GM12878 (cell line): ENCODE data around the gene FMOD. TPM values are rescaled to one million over a fixed set of nuclear protein-coding genes. Genes with fewer than 3 reads are reported as not detected.
A peak's percentile ranks its signal among the peaks of the same experiment; 100 is the strongest.

Source experiments
- CBX3 ChIP-seq: fragments of 200-600 bp; sonication (generic); IDR thresholded peaks from 2 replicates; pipeline ENCODE4 v1.6.1; 2016; ENCODE audit warnings: low read depth, borderline replicate concordance
- EP300 ChIP-seq, 2 experiments: fragments of 150-350 bp in 1 of 2; IDR thresholded peaks; 2 replicates each; pipeline ENCODE4 v1.6.1; 2011 to 2012; ENCODE audit warnings: low read depth in 2 of 2, low read length in 2 of 2, borderline replicate concordance in 1 of 2, improper control_type of control experiment in 1 of 2, inconsistent platforms in 1 of 2; ENCODE audit not compliant: control insufficient read depth in 1 of 2
- HDGF ChIP-seq: fragments of 450-650 bp; IDR thresholded peaks from 2 replicates; pipeline ENCODE4 v1.6.1; 2016; ENCODE audit warnings: antibody characterized with exemption
- IKZF1 ChIP-seq: fragments of 450-650 bp; conservative IDR thresholded peaks from 2 replicates; pipeline ENCODE4 v1.6.1; 2017; ENCODE audit warnings: antibody characterized with exemption, mild to moderate bottlenecking
- IKZF2 ChIP-seq, 2 experiments: fragments of 450-650 bp; IDR thresholded peaks; 2 replicates each; pipeline ENCODE4 v1.6.1; 2017; ENCODE audit warnings: mild to moderate bottlenecking in 2 of 2, moderate library complexity in 2 of 2
- MXI1 ChIP-seq: fragments of 150-350 bp; IDR thresholded peaks from 2 replicates; pipeline ENCODE4 v1.6.1; 2011; ENCODE audit warnings: low read depth, mild to moderate bottlenecking, inconsistent platforms, low read length, improper control_type of control experiment
- MYC ChIP-seq: IDR thresholded peaks from 2 replicates; pipeline ENCODE4 v1.6.1; 2011; ENCODE audit warnings: mild to moderate bottlenecking, low read length, moderate library complexity, inconsistent platforms; ENCODE audit not compliant: insufficient read depth, insufficient replicate concordance, insufficient read length, severe bottlenecking
- PAX5 ChIP-seq: IDR thresholded peaks from 2 replicates; pipeline ENCODE4 v1.6.1; 2011; ENCODE audit warnings: low read depth, low read length, borderline replicate concordance
- POLR2AphosphoS5 ChIP-seq: IDR thresholded peaks from 2 replicates; pipeline ENCODE4 v1.6.1; 2011; ENCODE audit warnings: mild to moderate bottlenecking, low read length, inconsistent platforms
- RELA ChIP-seq: fragments of 450-650 bp; IDR thresholded peaks from 2 replicates; pipeline ENCODE4 v1.8.0; 2014; ENCODE audit warnings: borderline replicate concordance; ENCODE audit not compliant: partially characterized antibody
- SIX5 ChIP-seq: IDR thresholded peaks from 2 replicates; pipeline ENCODE4 v1.6.1; 2011; ENCODE audit warnings: mild to moderate bottlenecking, low read depth, low read length, moderate library complexity; ENCODE audit not compliant: severe bottlenecking
- TBL1XR1 ChIP-seq: IDR thresholded peaks from 2 replicates; pipeline ENCODE4 v1.6.1; 2012; ENCODE audit warnings: low read depth, low read length, improper control_type of control experiment
- TCF12 ChIP-seq: IDR thresholded peaks from 2 replicates; pipeline ENCODE4 v1.6.1; 2011; ENCODE audit warnings: low read depth, mild to moderate bottlenecking, low read length
- TCF3 ChIP-seq: IDR thresholded peaks from 2 replicates; pipeline ENCODE4 v1.6.1; 2012; ENCODE audit warnings: low read depth, mild to moderate bottlenecking, low read length, borderline replicate concordance; ENCODE audit not compliant: insufficient read depth
- ZNF24 ChIP-seq: fragments of 450-650 bp; IDR thresholded peaks from 2 replicates; pipeline ENCODE4 v1.6.1; 2017; ENCODE audit warnings: antibody characterized with exemption, mild to moderate bottlenecking
- ZZZ3 ChIP-seq: IDR thresholded peaks from 2 replicates; pipeline ENCODE4 v1.6.1; 2011; ENCODE audit warnings: low read depth; ENCODE audit not compliant: control insufficient read depth, insufficient read length
- polyA plus RNA-seq, 11 experiments: library from polyadenylated mRNA; depleted of rRNA in 4 of 11; unstranded in 6 of 11; stranded (reverse) in 5 of 11; fragments of >200 nt; fragmentation: Nextera tagmentation in 4 of 11; fragmentation: Illumina TruSeq in 1 of 11; extraction: Ambion mirVana in 4 of 11; extraction: Trizol in 1 of 11; gene quantifications; 1 replicate in 1 of 11; 2 replicates in 10 of 11; pipeline versions ENCODE4 v1.2.1 to v1.2.3, GENCODE V29; 2011 to 2016; ENCODE audit warnings: inconsistent platforms in 2 of 11, missing spikeins in 2 of 11, low read depth in 1 of 11
- total RNA-seq, 4 experiments: library from RNA; depleted of rRNA in 3 of 4; stranded (reverse); fragments of >200 nt in 3 of 4; fragmentation: Illumina TruSeq in 1 of 4; extraction: Trizol in 1 of 4; gene quantifications; 2 replicates each; pipeline versions ENCODE4 v1.2.1 to v1.2.3, GENCODE V29; 2013 to 2021
- TF ChIP-seq, protein P1 (sequence below): fragments of 450-650 bp; IDR thresholded peaks from 2 replicates; pipeline ENCODE4 v1.6.1; 2017; ENCODE audit warnings: mild to moderate bottlenecking, low read depth, inconsistent platforms; ENCODE audit not compliant: poor library complexity, severe bottlenecking
- TF ChIP-seq, protein P2 (sequence below): IDR thresholded peaks from 2 replicates; pipeline ENCODE4 v1.6.1; 2011; ENCODE audit warnings: low read depth, mild to moderate bottlenecking, low read length, moderate library complexity, borderline replicate concordance; ENCODE audit errors: extremely low read depth
- TF ChIP-seq, protein P3 (sequence below): fragments of 450-650 bp; IDR thresholded peaks from 2 replicates; pipeline ENCODE4 v1.6.1; 2017; ENCODE audit warnings: antibody characterized with exemption, mild to moderate bottlenecking, moderate library complexity
- TF ChIP-seq, protein P4 (sequence below): fragments of 450-650 bp; conservative IDR thresholded peaks from 2 replicates; pipeline ENCODE4 v1.6.1; 2017; ENCODE audit warnings: mild to moderate bottlenecking, moderate library complexity
- TF ChIP-seq, protein P5 (sequence below): IDR thresholded peaks from 2 replicates; pipeline ENCODE4 v1.6.1; 2012; ENCODE audit warnings: low read depth, low read length, improper control_type of control experiment

The FMOD gene
- total and polyA plus RNA-seq, 10 of the 15 experiments (the other 5 are each of a cell fraction or from before 2014, with no cell fraction given), result 0.03 to 0.26 (median 0.11) TPM; not detected in 7

DNA sequence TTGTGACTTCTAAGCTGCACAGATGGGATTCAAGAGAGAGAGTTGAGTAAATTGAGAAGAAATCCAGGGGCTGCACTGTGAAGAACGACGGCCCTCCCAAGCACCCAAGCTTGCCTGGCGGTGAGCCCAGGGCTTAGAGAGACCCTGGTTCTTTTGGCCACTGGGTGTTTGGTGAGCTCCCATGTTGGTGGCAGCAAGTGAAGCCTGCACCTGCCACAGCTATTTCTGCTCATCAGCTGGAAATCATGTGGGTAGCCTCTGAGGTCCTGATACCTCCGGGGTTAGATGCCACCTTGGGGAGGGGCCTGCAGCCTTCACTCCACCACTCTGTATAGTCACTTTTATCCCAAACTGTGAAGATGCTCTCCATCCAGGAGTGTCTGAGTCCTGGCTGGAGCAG lies 51.8 kb downstream of the FMOD start (continued):
- TF ChIP-seq, protein P1, sequence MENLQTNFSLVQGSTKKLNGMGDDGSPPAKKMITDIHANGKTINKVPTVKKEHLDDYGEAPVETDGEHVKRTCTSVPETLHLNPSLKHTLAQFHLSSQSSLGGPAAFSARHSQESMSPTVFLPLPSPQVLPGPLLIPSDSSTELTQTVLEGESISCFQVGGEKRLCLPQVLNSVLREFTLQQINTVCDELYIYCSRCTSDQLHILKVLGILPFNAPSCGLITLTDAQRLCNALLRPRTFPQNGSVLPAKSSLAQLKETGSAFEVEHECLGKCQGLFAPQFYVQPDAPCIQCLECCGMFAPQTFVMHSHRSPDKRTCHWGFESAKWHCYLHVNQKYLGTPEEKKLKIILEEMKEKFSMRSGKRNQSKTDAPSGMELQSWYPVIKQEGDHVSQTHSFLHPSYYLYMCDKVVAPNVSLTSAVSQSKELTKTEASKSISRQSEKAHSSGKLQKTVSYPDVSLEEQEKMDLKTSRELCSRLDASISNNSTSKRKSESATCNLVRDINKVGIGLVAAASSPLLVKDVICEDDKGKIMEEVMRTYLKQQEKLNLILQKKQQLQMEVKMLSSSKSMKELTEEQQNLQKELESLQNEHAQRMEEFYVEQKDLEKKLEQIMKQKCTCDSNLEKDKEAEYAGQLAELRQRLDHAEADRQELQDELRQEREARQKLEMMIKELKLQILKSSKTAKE, result no peak
- TF ChIP-seq MXI1 (no peak), TBL1XR1 (no peak), RELA (no peak), EP300 (IDR thresholded peaks at IDR 0.05; ENCODE audit: borderline replicate concordance in 1 of 2, control insufficient read depth in 1 of 2, low read depth in 2 of 2, low read length in 2 of 2) (0 out of 4 replicates have a peak, but pooled peaks of 1 of the 2 experiments have one; percentile 13), CBX3 (no peak), TCF3 (0 out of 2 replicates have a peak, but pooled peaks have one; percentile 15), ZNF24 (no peak), IKZF2 (IDR thresholded peaks at IDR 0.05) (no peak), PAX5 (no peak), MYC (no peak), POLR2AphosphoS5 (no peak), SIX5 (no peak), ZZZ3 (no peak), TCF12 (peak; percentile 72; the same call in 1 of the 2 replicates), HDGF (no peak), IKZF1 (peak; percentile 9; the same call in 1 of the 2 replicates)
- TF ChIP-seq, protein P2, sequence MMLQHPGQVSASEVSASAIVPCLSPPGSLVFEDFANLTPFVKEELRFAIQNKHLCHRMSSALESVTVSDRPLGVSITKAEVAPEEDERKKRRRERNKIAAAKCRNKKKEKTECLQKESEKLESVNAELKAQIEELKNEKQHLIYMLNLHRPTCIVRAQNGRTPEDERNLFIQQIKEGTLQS, result no peak
- TF ChIP-seq, protein P3, sequence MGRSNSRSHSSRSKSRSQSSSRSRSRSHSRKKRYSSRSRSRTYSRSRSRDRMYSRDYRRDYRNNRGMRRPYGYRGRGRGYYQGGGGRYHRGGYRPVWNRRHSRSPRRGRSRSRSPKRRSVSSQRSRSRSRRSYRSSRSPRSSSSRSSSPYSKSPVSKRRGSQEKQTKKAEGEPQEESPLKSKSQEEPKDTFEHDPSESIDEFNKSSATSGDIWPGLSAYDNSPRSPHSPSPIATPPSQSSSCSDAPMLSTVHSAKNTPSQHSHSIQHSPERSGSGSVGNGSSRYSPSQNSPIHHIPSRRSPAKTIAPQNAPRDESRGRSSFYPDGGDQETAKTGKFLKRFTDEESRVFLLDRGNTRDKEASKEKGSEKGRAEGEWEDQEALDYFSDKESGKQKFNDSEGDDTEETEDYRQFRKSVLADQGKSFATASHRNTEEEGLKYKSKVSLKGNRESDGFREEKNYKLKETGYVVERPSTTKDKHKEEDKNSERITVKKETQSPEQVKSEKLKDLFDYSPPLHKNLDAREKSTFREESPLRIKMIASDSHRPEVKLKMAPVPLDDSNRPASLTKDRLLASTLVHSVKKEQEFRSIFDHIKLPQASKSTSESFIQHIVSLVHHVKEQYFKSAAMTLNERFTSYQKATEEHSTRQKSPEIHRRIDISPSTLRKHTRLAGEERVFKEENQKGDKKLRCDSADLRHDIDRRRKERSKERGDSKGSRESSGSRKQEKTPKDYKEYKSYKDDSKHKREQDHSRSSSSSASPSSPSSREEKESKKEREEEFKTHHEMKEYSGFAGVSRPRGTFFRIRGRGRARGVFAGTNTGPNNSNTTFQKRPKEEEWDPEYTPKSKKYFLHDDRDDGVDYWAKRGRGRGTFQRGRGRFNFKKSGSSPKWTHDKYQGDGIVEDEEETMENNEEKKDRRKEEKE, result no peak
- TF ChIP-seq, protein P4, sequence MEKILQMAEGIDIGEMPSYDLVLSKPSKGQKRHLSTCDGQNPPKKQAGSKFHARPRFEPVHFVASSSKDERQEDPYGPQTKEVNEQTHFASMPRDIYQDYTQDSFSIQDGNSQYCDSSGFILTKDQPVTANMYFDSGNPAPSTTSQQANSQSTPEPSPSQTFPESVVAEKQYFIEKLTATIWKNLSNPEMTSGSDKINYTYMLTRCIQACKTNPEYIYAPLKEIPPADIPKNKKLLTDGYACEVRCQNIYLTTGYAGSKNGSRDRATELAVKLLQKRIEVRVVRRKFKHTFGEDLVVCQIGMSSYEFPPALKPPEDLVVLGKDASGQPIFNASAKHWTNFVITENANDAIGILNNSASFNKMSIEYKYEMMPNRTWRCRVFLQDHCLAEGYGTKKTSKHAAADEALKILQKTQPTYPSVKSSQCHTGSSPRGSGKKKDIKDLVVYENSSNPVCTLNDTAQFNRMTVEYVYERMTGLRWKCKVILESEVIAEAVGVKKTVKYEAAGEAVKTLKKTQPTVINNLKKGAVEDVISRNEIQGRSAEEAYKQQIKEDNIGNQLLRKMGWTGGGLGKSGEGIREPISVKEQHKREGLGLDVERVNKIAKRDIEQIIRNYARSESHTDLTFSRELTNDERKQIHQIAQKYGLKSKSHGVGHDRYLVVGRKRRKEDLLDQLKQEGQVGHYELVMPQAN, result no peak
- TF ChIP-seq, protein P5, sequence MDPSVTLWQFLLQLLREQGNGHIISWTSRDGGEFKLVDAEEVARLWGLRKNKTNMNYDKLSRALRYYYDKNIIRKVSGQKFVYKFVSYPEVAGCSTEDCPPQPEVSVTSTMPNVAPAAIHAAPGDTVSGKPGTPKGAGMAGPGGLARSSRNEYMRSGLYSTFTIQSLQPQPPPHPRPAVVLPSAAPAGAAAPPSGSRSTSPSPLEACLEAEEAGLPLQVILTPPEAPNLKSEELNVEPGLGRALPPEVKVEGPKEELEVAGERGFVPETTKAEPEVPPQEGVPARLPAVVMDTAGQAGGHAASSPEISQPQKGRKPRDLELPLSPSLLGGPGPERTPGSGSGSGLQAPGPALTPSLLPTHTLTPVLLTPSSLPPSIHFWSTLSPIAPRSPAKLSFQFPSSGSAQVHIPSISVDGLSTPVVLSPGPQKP, result no peak
- TF ChIP-seq, all 136 proteins: peak for 9
